ENCODE results near the gene GPC1. TPM values are rescaled to one million over a fixed set of nuclear protein-coding genes. Genes with fewer than 3 reads are reported as not detected.

GPC1 gene
- total RNA-seq, 2 experiments from 2014 or later, result 0.83 to 1.2 TPM

DNA sequence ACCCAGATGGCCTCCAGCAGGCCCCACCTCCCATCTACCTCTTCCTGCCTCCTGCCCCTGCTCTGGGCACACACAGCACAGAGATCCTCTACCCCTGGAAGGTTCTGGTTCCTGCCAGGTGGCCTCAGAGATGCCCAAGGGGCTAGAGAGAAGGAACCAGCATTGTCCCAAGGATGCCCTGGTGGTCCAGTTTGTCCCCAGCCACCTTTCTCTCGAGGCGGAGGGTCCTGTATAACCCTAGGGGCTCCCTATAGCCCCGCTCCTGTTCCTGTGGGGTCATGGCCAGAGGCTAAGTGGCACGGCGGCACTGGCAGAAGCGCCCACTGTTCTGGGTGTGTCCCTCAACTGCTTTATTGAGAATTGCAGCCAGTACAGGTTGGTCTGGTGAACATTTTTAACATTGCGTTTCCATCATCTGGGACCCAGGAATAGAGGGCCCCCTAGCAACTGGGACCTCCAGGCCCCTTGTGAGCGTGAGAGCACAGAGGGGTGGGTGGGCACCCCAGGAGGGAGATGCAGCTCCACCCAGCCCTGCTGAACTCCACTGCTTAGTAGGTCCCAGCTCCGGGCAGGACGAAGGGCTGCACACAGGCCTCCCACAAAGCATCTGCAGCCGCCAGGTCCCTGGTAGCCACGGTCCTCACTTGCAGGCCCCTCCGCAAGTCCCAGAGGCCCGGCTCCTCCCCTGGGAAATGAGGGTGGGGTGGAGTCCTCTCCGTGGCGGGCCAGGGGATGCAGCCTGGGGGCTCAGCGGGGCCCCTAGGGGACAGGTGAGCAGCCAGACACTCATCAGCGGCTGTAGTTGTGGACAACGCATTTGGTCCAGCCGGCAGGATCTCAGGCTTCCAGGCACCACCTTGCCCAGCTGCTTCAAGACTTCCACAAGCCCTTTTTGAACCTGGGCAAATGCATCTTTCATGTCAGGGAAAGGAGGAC is 33.1 kb downstream of the GPC1 start:
- TF ChIP-seq, protein P1, sequence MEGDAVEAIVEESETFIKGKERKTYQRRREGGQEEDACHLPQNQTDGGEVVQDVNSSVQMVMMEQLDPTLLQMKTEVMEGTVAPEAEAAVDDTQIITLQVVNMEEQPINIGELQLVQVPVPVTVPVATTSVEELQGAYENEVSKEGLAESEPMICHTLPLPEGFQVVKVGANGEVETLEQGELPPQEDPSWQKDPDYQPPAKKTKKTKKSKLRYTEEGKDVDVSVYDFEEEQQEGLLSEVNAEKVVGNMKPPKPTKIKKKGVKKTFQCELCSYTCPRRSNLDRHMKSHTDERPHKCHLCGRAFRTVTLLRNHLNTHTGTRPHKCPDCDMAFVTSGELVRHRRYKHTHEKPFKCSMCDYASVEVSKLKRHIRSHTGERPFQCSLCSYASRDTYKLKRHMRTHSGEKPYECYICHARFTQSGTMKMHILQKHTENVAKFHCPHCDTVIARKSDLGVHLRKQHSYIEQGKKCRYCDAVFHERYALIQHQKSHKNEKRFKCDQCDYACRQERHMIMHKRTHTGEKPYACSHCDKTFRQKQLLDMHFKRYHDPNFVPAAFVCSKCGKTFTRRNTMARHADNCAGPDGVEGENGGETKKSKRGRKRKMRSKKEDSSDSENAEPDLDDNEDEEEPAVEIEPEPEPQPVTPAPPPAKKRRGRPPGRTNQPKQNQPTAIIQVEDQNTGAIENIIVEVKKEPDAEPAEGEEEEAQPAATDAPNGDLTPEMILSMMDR (IDR thresholded peaks at IDR 0.05), result no peak
- intact Hi-C loops (cut with micrococcal nuclease), result no loop called here
- no peaks in the 10 kb centered on the region for H3K4me1 Mint-ChIP-seq (ENCODE audit: low read depth)
- peaks cover 6% of the 10 kb centered on the region for H3K9me3 Mint-ChIP-seq
- DNase-seq (no peak), ATAC-seq (no peak)
- CTCF ChIA-PET, result no interaction called here
- no peak overlapping the region for H3K27ac Mint-ChIP-seq
- no peaks in the 10 kb centered on the region for H3K27me3 Mint-ChIP-seq
- peaks cover 7% of the 10 kb centered on the region for H3K36me3 Mint-ChIP-seq (ENCODE audit: low read depth)
- POLR2A ChIA-PET, result no interaction called here
- H3K4me3 Mint-ChIP-seq, result no peak overlapping the region

- H3K4me1 Mint-ChIP-seq (ENCODE audit: low read depth), result no peaks in the 10 kb centered on the region
- intact Hi-C loops (cut with micrococcal nuclease), result no loop called here
- H3K4me3 Mint-ChIP-seq, result no peak overlapping the region
- TF ChIP-seq, protein P1 (IDR thresholded peaks at IDR 0.05), result no peak
- DNase-seq, result no peak
- ATAC-seq, result no peak
- no peak overlapping the region for H3K27ac Mint-ChIP-seq
- peaks cover 10% of the 10 kb centered on the region for H3K9me3 Mint-ChIP-seq
- POLR2A ChIA-PET, result no interaction called here
- CTCF ChIA-PET, result no interaction called here
- no peaks in the 10 kb centered on the region for H3K27me3 Mint-ChIP-seq
- peaks cover 10% of the 10 kb centered on the region for H3K36me3 Mint-ChIP-seq (ENCODE audit: low read depth)
Measured at GRCh38 chr2:240469239-240469636, 33.8 kb downstream of the GPC1 start.

DNA sequence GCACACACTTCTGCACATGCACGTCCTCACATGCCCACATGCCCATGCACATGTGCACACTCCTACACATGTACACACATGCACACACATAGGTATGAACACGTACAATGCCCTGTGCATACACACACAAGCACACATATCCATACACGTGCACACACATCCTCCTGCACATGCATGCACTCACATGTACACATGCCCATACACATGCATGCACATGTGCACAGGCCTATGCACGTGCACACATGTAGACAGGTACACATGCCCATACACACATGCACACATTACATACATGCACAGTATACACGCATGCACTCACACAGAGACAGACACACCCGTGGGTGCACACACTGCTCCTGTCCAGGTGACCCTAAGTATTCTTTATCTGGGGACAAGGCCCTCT is 34.3 kb downstream of the GPC1 start:
- Mint-ChIP-seq H3K27ac (no peak overlapping the region), H3K4me3 (no peak overlapping the region), H3K27me3 (no peaks in the 10 kb centered on the region), H3K9me3 (peaks cover 14% of the 10 kb centered on the region), H3K4me1 (ENCODE audit: low read depth) (no peaks in the 10 kb centered on the region), H3K36me3 (ENCODE audit: low read depth) (peaks cover 13% of the 10 kb centered on the region)
- TF ChIP-seq, protein P1 (IDR thresholded peaks at IDR 0.05), result no peak
- ATAC-seq (no peak), DNase-seq (no peak)
- POLR2A ChIA-PET, result no interaction called here
- intact Hi-C loops (cut with micrococcal nuclease), result no loop called here
- CTCF ChIA-PET, result no interaction called here

GRCh38 chr2:240472078-240472790 is 36.8 kb downstream of the GPC1 start:
- intact Hi-C loops (cut with micrococcal nuclease), result no loop called here
- Mint-ChIP-seq H3K36me3 (ENCODE audit: low read depth) (peaks cover 21% of the 10 kb centered on the region), H3K9me3 (peaks cover 21% of the 10 kb centered on the region), H3K27ac (no peak overlapping the region), H3K4me3 (no peak overlapping the region), H3K4me1 (ENCODE audit: low read depth) (no peaks in the 10 kb centered on the region), H3K27me3 (no peaks in the 10 kb centered on the region)
- DNase-seq (no peak), ATAC-seq (no peak)
- ChIA-PET CTCF (no interaction called here), POLR2A (interaction anchor here (0.6 kb wide), 1 partner anchor 195 kb away, joined by 3 read pairs; no protein-coding TSS in a partner anchor)
- TF ChIP-seq, protein P1 (IDR thresholded peaks at IDR 0.05), result no peak

DNA sequence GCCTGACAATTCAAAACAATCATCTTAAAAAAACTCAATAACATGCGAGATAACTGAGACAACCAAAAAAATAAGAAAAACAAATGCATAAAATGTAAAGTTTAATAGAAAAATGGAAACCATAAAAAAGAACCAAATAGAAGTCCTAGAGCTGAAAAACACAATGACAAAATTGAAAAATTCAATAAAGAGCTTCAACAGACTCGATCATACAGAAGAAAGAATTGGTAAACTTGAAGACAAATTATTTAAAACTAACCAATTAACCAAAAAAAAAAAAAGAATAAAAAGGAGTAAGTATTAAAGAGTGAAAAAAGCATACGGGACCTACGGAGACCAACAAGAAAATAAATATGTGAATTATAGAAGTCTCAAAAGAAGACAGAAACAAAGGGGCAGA is 37.7 kb downstream of the GPC1 start:
- Mint-ChIP-seq H3K27me3 (no peaks in the 10 kb centered on the region), H3K36me3 (ENCODE audit: low read depth) (peaks cover 21% of the 10 kb centered on the region), H3K9me3 (peaks cover 21% of the 10 kb centered on the region), H3K27ac (no peak overlapping the region), H3K4me3 (no peak overlapping the region), H3K4me1 (ENCODE audit: low read depth) (no peaks in the 10 kb centered on the region)
- DNase-seq (no peak), ATAC-seq (no peak)
- TF ChIP-seq, protein P1 (IDR thresholded peaks at IDR 0.05), result no peak
- intact Hi-C loops (cut with micrococcal nuclease), result no loop called here
- ChIA-PET CTCF (no interaction called here), POLR2A (interaction anchor here (0.6 kb wide), 1 partner anchor 601 kb away, joined by 3 read pairs; no protein-coding TSS in a partner anchor)

Data from activated CD8-positive, alpha-beta T cell treated with anti-CD3 and anti-CD28 coated beads for 36 hours (primary cell).